Upper lobe of right lung (tissue), 1 donor: ENCODE data around the gene SETD1B. TPM values are rescaled to one million over a fixed set of nuclear protein-coding genes. Genes with fewer than 3 reads are reported as not detected.
"Not testable (repeated sequence)": the region's sequence is repeated elsewhere in the genome, so short reads cannot be mapped to it uniquely, and the experiment has no call there.

Source experiments
- ATAC-seq: fragments of 200-7000 bp; cut with Tn5 transposase; one replicate; pipeline ENCODE4 v1.9.1; 2020; ENCODE audit warnings: mild to moderate bottlenecking, moderate library complexity
- DNase-seq: peaks from one replicate; pipeline ENCODE4 v3.0.0-alpha.2; 2020
- H3K27ac ChIP-seq: fragments of 200-600 bp; one replicate; pipeline ENCODE4 v1.8.0; 2022
- H3K27me3 ChIP-seq: fragments of 200-600 bp; one replicate; pipeline ENCODE4 v1.8.0; 2022; ENCODE audit warnings: mild to moderate bottlenecking
- H3K36me3 ChIP-seq: fragments of 200-600 bp; one replicate; pipeline ENCODE4 v1.8.0; 2022
- H3K4me1 ChIP-seq: fragments of 200-600 bp; one replicate; pipeline ENCODE4 v1.8.0; 2022
- H3K4me3 ChIP-seq: fragments of 200-600 bp; one replicate; pipeline ENCODE4 v1.8.0; 2022; ENCODE audit warnings: mild to moderate bottlenecking
- H3K9me3 ChIP-seq: fragments of 200-600 bp; one replicate; pipeline ENCODE4 v1.8.0; 2022
- CTCF ChIP-seq: fragments of 200-600 bp; IDR thresholded peaks from one replicate; pipeline ENCODE4 v1.8.0; 2022; ENCODE audit warnings: antibody characterized with exemption
- intact Hi-C: fragments of 100-400 bp; cut with DNase I; formaldehyde crosslinking; loops from one replicate; pipeline ENCODE4 v1.11.0; 2022
- total RNA-seq: library from RNA; stranded (reverse); fragmentation: NEBNext Ultra II Directional; extraction: Animal tissue kit (Norgen Biotek cat#: 25700); gene quantifications from one replicate; pipeline ENCODE4 v1.2.1, GENCODE V29; 2021
- donor health status: DM: no; HTN: yes; CAD: no; lungs with severe emphysema.

Gene SETD1B
- total RNA-seq, 1 donor from 2014 or later: 18.4 TPM

- no peak for TF ChIP-seq CTCF
- no peaks in the 10 kb centered on the region for H3K4me1 ChIP-seq
- intact Hi-C loops: no loop called here
- no peak overlapping the region for H3K4me3 ChIP-seq
- H3K9me3 ChIP-seq: no peaks in the 10 kb centered on the region
- no peak overlapping the region for H3K27ac ChIP-seq
- H3K36me3 ChIP-seq: no peaks in the 10 kb centered on the region
- DNase-seq (no peak), ATAC-seq (peak; percentile 40)
- no peaks in the 10 kb centered on the region for H3K27me3 ChIP-seq
Measured at GRCh38 chr12:121849665-121850064, 45.9 kb downstream of the SETD1B start.

GRCh38 chr12:121852392-121852791, 48.6 kb downstream of the SETD1B start:
- ATAC-seq, intact Hi-C loops, H3K4me3 ChIP-seq, DNase-seq, H3K9me3 ChIP-seq, H3K36me3 ChIP-seq, H3K27me3 ChIP-seq, H3K4me1 ChIP-seq, H3K27ac ChIP-seq: not testable (repeated sequence)

GRCh38 chr12:121857322-121858246, 53.8 kb downstream of the SETD1B start:
- no peak for TF ChIP-seq CTCF

GRCh38 chr12:121858318-121858661, 54.5 kb downstream of the SETD1B start:
- DNase-seq: no peak
- no peaks in the 10 kb centered on the region for H3K27me3 ChIP-seq
- no peak for ATAC-seq
- no peaks in the 10 kb centered on the region for H3K36me3 ChIP-seq
- H3K4me1 ChIP-seq: peaks cover 18% of the 10 kb centered on the region
- H3K9me3 ChIP-seq: no peaks in the 10 kb centered on the region
- no peak overlapping the region for H3K4me3 ChIP-seq
- peak overlapping the region; percentile 76 for H3K27ac ChIP-seq
- intact Hi-C loops: no loop called here
- TF ChIP-seq CTCF: no peak

More at GRCh38 chr12:121857322-121858246, 53.8 kb downstream of the SETD1B start:
- Histone ChIP-seq H3K36me3 (no peaks in the 10 kb centered on the region), H3K4me3 (no peak overlapping the region), H3K27me3 (no peaks in the 10 kb centered on the region), H3K9me3 (no peaks in the 10 kb centered on the region), H3K27ac (peak overlapping the region; percentile 76), H3K4me1 (peaks cover 18% of the 10 kb centered on the region)
- intact Hi-C loops: no loop called here
- ATAC-seq: no peak
- DNase-seq: no peak

GRCh38 chr12:121858662-121859572, 55.1 kb downstream of the SETD1B start, which contains the start of gene HPD:
Gene HPD (minus strand): TSS chr12:121858859. CDS start chr12:121858823, 36 bp downstream.
- Histone ChIP-seq H3K36me3 (no peaks in the 10 kb centered on the region), H3K27ac (peak within 1 kb of the TSS; percentile 76), H3K9me3 (no peaks in the 10 kb centered on the region), H3K4me1 (peaks cover 18% of the 10 kb centered on the region), H3K4me3 (no peak within 1 kb of the TSS), H3K27me3 (no peaks in the 10 kb centered on the region)
- ATAC-seq (peak; percentile 78), DNase-seq (no peak)
- TF ChIP-seq CTCF: no peak
- intact Hi-C loops: no loop called here
